KMS-11 (cell line): ENCODE results near the gene AVEN.
A peak's percentile ranks its signal among the peaks of the same experiment; 100 is the strongest.

Experiments
- H2AFZ ChIP-seq: fragments of 200-600 bp; sonication (generic); 2 replicates; pipeline ENCODE4 v1.6.1; 2016; ENCODE audit warnings: antibody characterized with exemption, mixed run types, low read depth
- H3K27ac ChIP-seq: fragments of 200-600 bp; sonication (generic); 2 replicates; pipeline ENCODE4 v1.6.1; 2016; ENCODE audit warnings: mild to moderate bottlenecking, mixed run types
- H3K27me3 ChIP-seq: fragments of 200-600 bp; sonication (generic); 2 replicates; pipeline ENCODE4 v1.6.1; 2017; ENCODE audit warnings: mild to moderate bottlenecking, low read depth, mixed run types, moderate library complexity; ENCODE audit not compliant: insufficient read depth
- H3K36me3 ChIP-seq: fragments of 200-600 bp; sonication (generic); 2 replicates; pipeline ENCODE4 v1.6.1; 2017; ENCODE audit warnings: mild to moderate bottlenecking, mixed run types; ENCODE audit not compliant: insufficient read depth
- H3K4me1 ChIP-seq: fragments of 200-600 bp; sonication (generic); 2 replicates; pipeline ENCODE4 v1.6.1; 2016; ENCODE audit warnings: mild to moderate bottlenecking, low read depth, mixed run types; ENCODE audit not compliant: poor library complexity, severe bottlenecking
- H3K4me2 ChIP-seq: fragments of 200-600 bp; sonication (generic); 2 replicates; pipeline ENCODE4 v1.7.0; 2016; ENCODE audit warnings: mild to moderate bottlenecking, mixed run types
- H3K4me3 ChIP-seq: fragments of 200-600 bp; sonication (generic); IDR thresholded peaks from 2 replicates; pipeline ENCODE4 v1.6.1; 2017; ENCODE audit warnings: low read depth, low read length, mixed read lengths; ENCODE audit not compliant: insufficient read depth
- H3K79me2 ChIP-seq: fragments of 200-600 bp; sonication (generic); 2 replicates; pipeline ENCODE4 v1.6.1; 2016; ENCODE audit warnings: low read depth, mixed run types; ENCODE audit not compliant: insufficient read depth
- H3K9ac ChIP-seq: fragments of 200-600 bp; sonication (generic); 2 replicates; pipeline ENCODE4 v1.6.1; 2016; ENCODE audit warnings: mild to moderate bottlenecking, mixed run types
- H4K20me1 ChIP-seq: fragments of 200-600 bp; sonication (generic); 2 replicates; pipeline ENCODE4 v1.6.1; 2016; ENCODE audit warnings: mild to moderate bottlenecking, mixed run types; ENCODE audit not compliant: insufficient read depth
- CTCF ChIP-seq: fragments of 200-600 bp; sonication (generic); conservative IDR thresholded peaks from 2 replicates; pipeline ENCODE4 v1.6.1; 2017; ENCODE audit warnings: low read depth, mild to moderate bottlenecking, antibody characterized with exemption, low read length, moderate library complexity, mixed read lengths

The AVEN gene

GRCh38 chr15:34038871-34039789 is at the start of gene AVEN:
AVEN (minus strand) TSS chr15:34039204; CDS start chr15:34039046, 158 bp downstream.
- Histone ChIP-seq H2AFZ (peak within 1 kb of the TSS; percentile 89), H3K79me2 (peaks cover 14% of the 10 kb centered on the region; the same call in 1 of the 2 replicates), H3K4me2 (peak within 1 kb of the TSS; percentile 89), H4K20me1 (no peaks in the 10 kb centered on the region), H3K4me3 (peak within 1 kb of the TSS; percentile 1), H3K27me3 (no peaks in the 10 kb centered on the region), H3K36me3 (no peaks in the 10 kb centered on the region), H3K27ac (peak within 1 kb of the TSS; percentile 92), H3K9ac (peak within 1 kb of the TSS; percentile 95), H3K4me1 (peaks cover 36% of the 10 kb centered on the region)
- no peak for TF ChIP-seq CTCF

- H3K36me3 ChIP-seq: peaks cover 8% of the 10 kb centered on the region; the same call in 1 of the 2 replicates
- no peak overlapping the region for H3K27ac ChIP-seq
- no peak overlapping the region for H3K4me2 ChIP-seq
- TF ChIP-seq CTCF: no peak
- no peaks in the 10 kb centered on the region; the same call in 1 of the 2 replicates for H3K79me2 ChIP-seq
- H3K4me3 ChIP-seq: no peak overlapping the region
- H3K27me3 ChIP-seq: no peaks in the 10 kb centered on the region
- H3K9ac ChIP-seq: no peak overlapping the region
- no peaks in the 10 kb centered on the region for H3K4me1 ChIP-seq
- H2AFZ ChIP-seq: no peak overlapping the region
- no peaks in the 10 kb centered on the region for H4K20me1 ChIP-seq
Measured at GRCh38 chr15:34085746-34086145, 46.7 kb upstream of the AVEN start.

- Histone ChIP-seq H3K27me3 (no peaks in the 10 kb centered on the region), H3K36me3 (peaks cover 8% of the 10 kb centered on the region; the same call in 1 of the 2 replicates), H3K79me2 (no peaks in the 10 kb centered on the region), H3K4me3 (no peak overlapping the region), H2AFZ (no peak overlapping the region), H3K4me1 (no peaks in the 10 kb centered on the region), H4K20me1 (no peaks in the 10 kb centered on the region), H3K27ac (no peak overlapping the region), H3K9ac (no peak overlapping the region), H3K4me2 (no peak overlapping the region)
- TF ChIP-seq CTCF: no peak
Measured at GRCh38 chr15:34084086-34084485, 45.1 kb upstream of the AVEN start.

- no peak overlapping the region for H3K9ac ChIP-seq
- H3K4me1 ChIP-seq: no peaks in the 10 kb centered on the region
- H3K27me3 ChIP-seq: no peaks in the 10 kb centered on the region
- H3K4me2 ChIP-seq: no peak overlapping the region
- H3K4me3 ChIP-seq: no peak overlapping the region
- no peak for TF ChIP-seq CTCF
- H2AFZ ChIP-seq: no peak overlapping the region
- H3K27ac ChIP-seq: no peak overlapping the region
- no peaks in the 10 kb centered on the region for H3K79me2 ChIP-seq
- no peaks in the 10 kb centered on the region for H4K20me1 ChIP-seq
- H3K36me3 ChIP-seq: 0 out of 2 replicates have a peak, but pooled peaks cover 3% of the 10 kb centered on the region
Measured at GRCh38 chr15:34079904-34080303, 40.9 kb upstream of the AVEN start.
